SU-DHL-6 (cell line): ENCODE results near the gene TP53BP2.

Experiments used
- CTCF ChIP-seq: fragments of 200-600 bp; sonication (generic); IDR thresholded peaks from one replicate; pipeline ENCODE4 v1.5.1; 2017; ENCODE audit warnings: antibody characterized with exemption, mild to moderate bottlenecking, low read length, moderate library complexity; ENCODE audit not compliant: insufficient read depth, poor library complexity, severe bottlenecking
- EZH2phosphoT487 ChIP-seq: fragments of 200-600 bp; sonication (generic), shearing (Covaris generic); conservative IDR thresholded peaks from 2 replicates; pipeline ENCODE4 v1.6.1; 2018; ENCODE audit warnings: mild to moderate bottlenecking, antibody characterized with exemption, low read length, moderate library complexity, mixed read lengths

- TF ChIP-seq CTCF (no peak), EZH2phosphoT487 (no peak)
These were observed 32.1 kb downstream of the TP53BP2 start for GRCh38 chr1:223813645-223814044.
